NCI-H526 treated with DMSO at 0.1 percent for 48 hours (cell line): ENCODE measurements around the gene DUSP16.
"Not testable (repeated sequence)": the region's sequence is repeated elsewhere in the genome, so short reads cannot be mapped to it uniquely, and the experiment has no call there.

ENCODE experiments used
- DNase-seq: peaks from one replicate; lab custom pipeline; 2025; lab: John Stamatoyannopoulos, UW

DUSP16 gene

GRCh38 chr12:12548713-12549112 lies 13.9 kb downstream of the DUSP16 start:
- no peak for DNase-seq

GRCh38 chr12:12546314-12546772 lies 16.3 kb downstream of the DUSP16 start:
- DNase-seq, result no peak

GRCh38 chr12:12543959-12544358 lies 18.7 kb downstream of the DUSP16 start:
- DNase-seq, result no peak

DNA sequence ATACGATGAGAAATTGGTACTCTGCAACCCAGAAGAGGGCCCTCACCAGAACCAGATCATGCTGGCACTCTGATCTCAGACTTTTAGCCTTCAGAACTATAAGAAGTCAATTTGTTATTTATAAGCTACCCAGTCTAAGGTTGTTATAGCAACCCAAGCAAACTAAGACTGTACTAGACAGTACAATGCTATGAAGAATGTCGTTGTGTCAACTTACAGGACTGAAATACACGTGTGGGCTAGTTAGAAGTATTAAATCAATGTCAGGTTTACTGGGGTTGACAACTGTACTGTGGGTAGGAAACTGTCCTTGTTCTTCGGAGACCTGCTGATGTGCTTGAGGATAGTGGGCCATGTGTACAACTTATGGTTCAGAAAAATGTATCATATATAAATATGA lies 19.7 kb downstream of the DUSP16 start:
- no peak for DNase-seq

GRCh38 chr12:12542286-12542685 lies 20.4 kb downstream of the DUSP16 start:
- DNase-seq, result no peak

DNA sequence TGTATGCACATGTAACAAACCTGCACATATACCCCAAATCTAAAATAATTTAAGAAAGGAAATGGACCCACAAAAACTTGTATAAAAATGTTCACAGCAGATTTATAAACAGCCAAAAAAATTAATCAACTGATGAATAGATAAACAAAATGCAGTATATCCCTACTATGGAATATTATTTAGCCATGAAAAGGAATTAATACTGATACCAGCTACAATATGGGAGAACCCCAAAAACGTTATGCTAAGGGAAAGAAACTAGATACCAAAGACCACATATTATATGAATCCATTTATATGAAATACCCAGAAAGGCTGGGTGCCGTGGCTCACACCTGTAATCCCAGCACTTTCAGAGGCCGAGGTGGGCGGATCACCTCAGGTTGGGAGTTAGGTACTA lies 20.9 kb downstream of the DUSP16 start:
- DNase-seq, result no peak

GRCh38 chr12:12540261-12541013 lies 22.2 kb downstream of the DUSP16 start:
- no peak for DNase-seq

DNA sequence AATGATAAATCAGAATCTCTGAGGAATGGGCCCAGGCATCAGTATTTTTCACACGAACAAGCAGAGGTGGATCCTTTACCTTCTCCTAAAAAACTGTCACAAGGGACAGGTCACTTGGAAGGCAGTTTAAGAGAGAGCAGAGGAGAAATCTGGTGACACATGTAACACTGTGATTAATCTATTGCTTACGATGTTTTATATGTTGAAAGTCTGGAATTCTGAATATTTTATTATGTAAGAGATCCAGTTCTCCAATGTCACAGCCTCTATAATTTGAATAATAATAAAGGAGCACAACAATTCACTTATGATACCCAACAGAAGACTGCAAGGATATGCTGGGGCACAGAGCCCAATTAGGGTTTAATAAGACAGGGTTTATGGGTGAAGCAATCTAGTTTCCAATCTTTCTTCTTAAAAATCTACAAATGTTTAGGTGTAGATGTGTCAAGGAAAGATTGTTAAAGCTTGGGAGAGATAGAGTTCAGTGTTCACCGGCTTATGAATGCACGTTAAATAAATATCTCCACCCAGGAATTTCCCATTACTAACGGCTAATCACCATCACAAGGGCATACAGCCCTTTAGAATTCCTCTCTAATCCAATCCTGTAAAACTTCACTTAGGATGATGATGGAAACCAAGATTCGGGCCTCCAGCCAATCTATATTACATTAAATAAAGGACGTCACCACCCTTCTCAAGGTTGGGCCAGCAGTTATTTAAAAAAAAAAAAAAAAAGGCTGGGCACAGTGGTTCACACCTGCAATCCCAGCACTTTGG lies 23.4 kb downstream of the DUSP16 start:
- no peak for DNase-seq

GRCh38 chr12:12538535-12538934 lies 24.1 kb downstream of the DUSP16 start:
- DNase-seq, result no peak

- no peak for DNase-seq
These were observed 25.2 kb downstream of the DUSP16 start for GRCh38 chr12:12537421-12537820.

- DNase-seq, result no peak
These were observed 27.7 kb downstream of the DUSP16 start for GRCh38 chr12:12534975-12535374.

- DNase-seq, result no peak
These were observed 28.3 kb downstream of the DUSP16 start for GRCh38 chr12:12534166-12534866.

DNA sequence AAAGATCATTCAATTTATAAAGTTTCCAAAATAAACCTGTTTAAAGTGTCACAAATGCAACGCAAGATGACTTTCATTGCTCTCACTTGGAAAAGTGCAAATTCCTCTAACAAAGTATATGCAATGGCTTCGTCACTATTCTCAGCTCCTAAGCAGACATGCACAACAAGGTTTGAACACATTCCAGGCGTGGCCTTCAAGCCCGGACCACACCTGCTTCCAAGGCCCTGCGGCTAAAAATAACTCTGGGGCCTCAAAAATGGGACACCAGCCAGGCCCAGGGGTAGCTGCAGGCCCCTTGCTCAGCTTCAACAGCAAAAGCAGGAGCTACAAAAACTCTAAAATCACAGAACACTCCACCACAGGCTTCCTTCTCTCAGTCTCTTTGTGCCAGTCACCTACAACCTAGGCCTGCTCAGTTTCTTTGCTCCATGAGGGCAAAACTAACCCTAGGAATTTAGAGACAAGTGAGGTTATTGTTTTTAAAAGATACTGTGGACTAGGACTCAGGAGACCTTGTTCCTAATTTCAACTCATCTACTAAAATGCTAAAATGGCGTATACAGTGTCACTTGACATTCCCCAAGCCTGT lies 29.3 kb downstream of the DUSP16 start:
- DNase-seq, result peak; percentile 3

DNA sequence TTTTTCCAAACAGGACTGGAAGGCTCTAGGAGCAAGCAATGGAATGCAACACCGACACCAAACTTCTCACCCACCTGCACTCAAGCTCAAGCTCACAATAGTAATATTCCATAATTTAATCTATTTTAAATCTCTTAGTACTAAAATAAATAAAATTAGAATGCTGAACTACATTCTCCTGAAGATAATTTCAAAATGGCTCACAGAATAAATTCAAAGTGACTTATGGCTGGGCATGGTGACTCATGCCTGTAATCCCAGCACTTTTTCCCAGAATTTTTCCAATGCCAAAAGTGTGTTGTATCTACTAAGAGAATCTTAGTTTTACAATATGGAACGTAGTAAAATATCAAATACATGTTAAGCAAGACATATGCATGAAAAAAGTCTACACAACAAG lies 31.5 kb downstream of the DUSP16 start:
- DNase-seq, result no peak

DNA sequence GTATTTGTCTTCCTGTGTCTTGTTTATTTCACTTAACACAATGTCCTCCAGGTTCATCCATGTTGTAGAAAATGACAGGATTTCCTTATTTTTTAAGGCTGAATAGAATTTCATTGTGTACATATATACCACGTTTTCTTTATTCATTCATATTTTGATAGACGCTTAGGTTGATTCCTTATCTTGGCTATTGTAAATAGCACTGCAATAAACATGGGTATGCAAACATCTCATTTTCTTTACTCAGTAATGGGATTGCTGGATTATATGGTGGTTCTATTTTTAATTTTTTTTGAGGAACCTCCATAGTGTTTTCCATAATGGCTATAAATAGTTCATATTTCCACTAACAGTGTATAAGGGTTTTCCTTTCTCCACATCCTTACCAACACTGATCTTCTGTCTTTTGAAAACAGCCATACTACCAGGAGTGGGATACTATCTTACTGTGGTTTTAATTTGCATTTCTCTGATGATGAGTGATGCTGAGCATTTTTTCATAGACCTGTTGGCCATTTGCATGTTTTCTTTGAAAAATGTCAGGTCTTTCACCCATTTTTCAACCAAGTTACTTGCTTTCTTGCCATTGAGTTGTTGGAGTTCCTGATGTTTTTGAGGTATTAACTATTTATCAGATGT lies 32.8 kb downstream of the DUSP16 start:
- DNase-seq, result peak; percentile 6

- no peak for DNase-seq
These were observed 34.0 kb downstream of the DUSP16 start for GRCh38 chr12:12528361-12529270.

DNA sequence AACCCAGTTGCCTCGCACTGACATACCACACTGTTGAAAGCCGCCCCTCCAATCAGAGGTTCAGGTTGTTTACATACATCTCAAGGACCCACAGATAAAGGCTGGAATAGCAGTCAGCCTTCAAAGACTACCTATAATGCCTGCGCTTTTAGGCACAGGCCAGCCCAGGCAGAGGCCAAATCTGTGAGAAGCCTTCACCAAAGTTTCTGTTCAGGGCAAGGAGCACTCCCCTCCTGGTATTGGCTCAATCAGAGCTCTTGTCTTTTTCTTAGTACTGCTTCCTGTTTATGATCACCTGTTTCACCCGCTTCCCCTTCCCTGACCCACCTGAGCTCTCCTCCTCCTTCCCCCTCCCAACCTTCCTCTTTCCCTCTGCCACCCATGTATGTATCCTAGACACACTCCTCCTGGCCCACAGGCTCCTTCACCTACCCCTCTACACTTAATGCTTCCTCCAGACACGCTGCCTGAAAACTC lies 34.8 kb downstream of the DUSP16 start:
- DNase-seq, result no peak

DNA sequence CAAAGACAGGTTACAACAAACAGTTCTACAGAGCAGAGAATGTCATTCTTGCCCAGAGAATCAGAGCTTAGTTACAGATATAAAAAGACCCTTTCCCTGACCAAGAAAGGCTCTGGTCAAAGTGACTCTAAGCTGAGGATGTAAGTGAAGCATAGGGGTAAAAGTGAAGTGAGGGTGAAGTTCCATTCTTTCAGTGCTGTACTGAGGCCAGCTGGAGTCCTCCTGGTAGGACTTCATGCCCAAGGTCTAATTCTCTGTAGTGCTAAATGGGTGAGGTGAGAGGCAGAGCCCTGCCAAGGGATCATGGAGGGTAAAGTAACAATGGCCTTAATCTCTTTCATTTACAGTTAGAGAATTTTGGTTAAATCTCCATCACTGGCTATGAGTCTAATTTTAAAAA lies 38.5 kb downstream of the DUSP16 start:
- DNase-seq, result no peak

DNA sequence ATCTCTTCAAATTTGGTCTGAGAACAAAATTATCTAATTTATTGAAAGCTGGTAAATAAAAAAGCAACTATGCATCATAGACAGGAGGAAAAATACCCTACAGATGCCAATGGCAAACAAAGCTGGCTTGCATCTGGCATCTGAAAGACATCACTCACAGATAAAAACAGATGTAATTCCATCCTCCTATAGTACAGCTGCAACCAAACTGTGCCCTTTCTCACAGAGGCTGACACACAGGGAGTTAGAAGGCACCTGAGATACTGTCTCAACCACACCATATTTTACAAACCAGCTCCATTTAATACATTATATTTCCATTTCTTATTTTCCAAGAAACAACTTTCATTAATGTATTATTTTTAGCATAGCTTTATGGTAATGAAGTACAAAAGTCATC lies 39.4 kb downstream of the DUSP16 start:
- DNase-seq, result no peak

DNA sequence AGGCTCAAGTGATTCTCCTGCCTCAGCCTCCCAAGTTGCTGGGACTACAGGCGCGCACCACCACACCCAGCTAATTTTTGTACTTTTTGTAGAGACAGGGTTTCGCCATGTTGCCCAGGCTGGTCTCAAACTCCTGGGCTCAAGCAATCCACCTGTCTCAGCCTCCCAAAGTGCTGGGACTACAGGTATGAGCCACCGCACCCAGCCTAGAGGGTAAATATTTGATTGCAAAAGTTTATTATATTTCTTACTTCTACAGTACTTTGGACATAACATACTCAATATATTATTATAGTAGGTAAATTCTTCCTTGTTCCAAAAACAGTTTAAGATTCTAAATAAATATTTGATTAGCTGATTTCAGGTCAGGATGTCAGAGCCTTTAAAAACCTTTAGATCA lies 40.0 kb downstream of the DUSP16 start:
- not testable (repeated sequence) for DNase-seq

GRCh38 chr12:12521888-12522287 lies 40.8 kb downstream of the DUSP16 start:
- no peak for DNase-seq
